Uterus (tissue), 4 donors: ENCODE results near the gene GSN. TPM values are rescaled to one million over a fixed set of nuclear protein-coding genes. Genes with fewer than 3 reads are reported as not detected.

Source experiments
- DNase-seq, 2 donors: peaks; one replicate each; pipeline ENCODE4 v3.0.0-alpha.2; 2019 to 2020
- H3K27ac ChIP-seq, 2 donors: fragments of 200-600 bp; sonication (generic); 1 replicate in 1 of 2; 2 replicates in 1 of 2; pipeline ENCODE4 v1.5.1; 2016 to 2018
- H3K27me3 ChIP-seq, 2 donors: fragments of 200-600 bp; sonication (generic); one replicate each; pipeline ENCODE4 v1.5.1; 2018 to 2019; ENCODE audit warnings: control low read depth in 1 of 2
- H3K36me3 ChIP-seq, 2 donors: fragments of 200-600 bp; sonication (generic); one replicate each; pipeline ENCODE4 v1.5.1; 2019; ENCODE audit warnings: control low read depth in 1 of 2
- H3K4me1 ChIP-seq, 2 donors: fragments of 200-600 bp; sonication (generic); one replicate each; pipeline ENCODE4 v1.5.1; 2018 to 2019; ENCODE audit warnings: control low read depth in 1 of 2
- H3K4me3 ChIP-seq, 2 donors: fragments of 200-600 bp; sonication (generic); 1 replicate in 1 of 2; 2 replicates in 1 of 2; pipeline ENCODE4 v1.5.1; 2018 to 2019; ENCODE audit warnings: mild to moderate bottlenecking in 1 of 2
- H3K9me3 ChIP-seq, 2 donors: fragments of 200-600 bp; sonication (generic); one replicate each; pipeline ENCODE4 v1.5.1; 2019; ENCODE audit warnings: control low read depth in 1 of 2
- CTCF ChIP-seq, 4 experiments: fragments of 200-600 bp in 2 of 4; fragments of 450-650 bp in 2 of 4; sonication (generic) in 2 of 4; IDR thresholded peaks; one replicate each; pipeline ENCODE4 v1.5.1; 2016 to 2019; ENCODE audit warnings: antibody characterized with exemption in 4 of 4, mild to moderate bottlenecking in 2 of 4, moderate library complexity in 1 of 4
- POLR2A ChIP-seq, 2 donors: fragments of 450-650 bp; IDR thresholded peaks; one replicate each; pipeline ENCODE4 v1.6.1; 2016; ENCODE audit warnings: antibody characterized with exemption in 2 of 2, mild to moderate bottlenecking in 1 of 2, moderate library complexity in 1 of 2
- intact Hi-C: fragments of 100-400 bp; cut with DNase I; formaldehyde crosslinking; loops from one replicate; pipeline ENCODE4 v1.15.1; 2023; ENCODE audit warnings: low total_unique reads
- total RNA-seq, 4 donors: library from RNA; depleted of rRNA in 3 of 4; stranded (reverse); fragments of >200 nt in 3 of 4; gene quantifications; one replicate each; pipeline versions ENCODE4 v1.1.0 to v1.2.4, GENCODE V29; 2014 to 2023
- donor health status: DM: yes; HTN: yes; CAD: no.

Gene GSN
- total RNA-seq, 4 donors from 2014 or later, result 567 to 1,619 (median 884) TPM

- Histone ChIP-seq H3K4me1 (no peaks in the 10 kb centered on the region), H3K36me3 (no peaks in the 10 kb centered on the region), H3K4me3 (no peak overlapping the region), H3K27me3 (no peaks in the 10 kb centered on the region), H3K27ac (no peak overlapping the region), H3K9me3 (no peaks in the 10 kb centered on the region)
- no peak for DNase-seq
- no peak for TF ChIP-seq CTCF (IDR thresholded peaks at IDR 0.05)
- intact Hi-C loops, result no loop called here
Measured at GRCh38 chr9:121252104-121252851, 15.7 kb upstream of the GSN start.

- intact Hi-C loops, result no loop called here
- Histone ChIP-seq H3K4me1 (no peaks in the 10 kb centered on the region), H3K9me3 (no peaks in the 10 kb centered on the region), H3K4me3 (no peak overlapping the region), H3K27me3 (no peaks in the 10 kb centered on the region), H3K27ac (no peak overlapping the region), H3K36me3 (no peaks in the 10 kb centered on the region)
- no peak for DNase-seq
- TF ChIP-seq POLR2A (IDR thresholded peaks at IDR 0.05) (no peak), CTCF (IDR thresholded peaks at IDR 0.05) (no peak)
Measured at GRCh38 chr9:121253162-121253561, 14.8 kb upstream of the GSN start.

- H3K9me3 ChIP-seq, result no peaks in the 10 kb centered on the region
- intact Hi-C loops, result no loop called here
- TF ChIP-seq POLR2A (IDR thresholded peaks at IDR 0.05) (no peak), CTCF (IDR thresholded peaks at IDR 0.05) (no peak)
- no peaks in the 10 kb centered on the region for H3K27me3 ChIP-seq
- no peaks in the 10 kb centered on the region for H3K4me1 ChIP-seq
- DNase-seq, result no peak
- no peak overlapping the region for H3K27ac ChIP-seq
- H3K4me3 ChIP-seq, result no peak overlapping the region
- H3K36me3 ChIP-seq, result no peaks in the 10 kb centered on the region
Measured at GRCh38 chr9:121253821-121254501, 14.0 kb upstream of the GSN start.

GRCh38 chr9:121259498-121259897, 8.5 kb upstream of the GSN start:
- H3K27me3 ChIP-seq, result no peaks in the 10 kb centered on the region
- no peak overlapping the region for H3K4me3 ChIP-seq
- DNase-seq, result no peak
- intact Hi-C loops, result no loop called here
- no peak for TF ChIP-seq POLR2A (IDR thresholded peaks at IDR 0.05)
- no peak for TF ChIP-seq CTCF (IDR thresholded peaks at IDR 0.05)
- no peaks in the 10 kb centered on the region for H3K4me1 ChIP-seq
- H3K9me3 ChIP-seq, result no peaks in the 10 kb centered on the region
- H3K27ac ChIP-seq, result no peak overlapping the region
- H3K36me3 ChIP-seq, result no peaks in the 10 kb centered on the region

- H3K4me3 ChIP-seq, result no peak overlapping the region
- intact Hi-C loops, result no loop called here
- TF ChIP-seq CTCF (IDR thresholded peaks at IDR 0.05) (no peak), POLR2A (IDR thresholded peaks at IDR 0.05) (no peak)
- no peaks in the 10 kb centered on the region for H3K4me1 ChIP-seq
- DNase-seq, result no peak
- no peaks in the 10 kb centered on the region for H3K27me3 ChIP-seq
- no peaks in the 10 kb centered on the region for H3K9me3 ChIP-seq
- H3K27ac ChIP-seq, result no peak overlapping the region
- H3K36me3 ChIP-seq, result no peaks in the 10 kb centered on the region
Measured at GRCh38 chr9:121259935-121260334, 8.0 kb upstream of the GSN start.
